HG03565 (cell line): ENCODE results near the gene KCNH4.
A peak's percentile ranks its signal among the peaks of the same experiment; 100 is the strongest.
"Not testable (repeated sequence)": the region's sequence is repeated elsewhere in the genome, so short reads cannot be mapped to it uniquely, and the experiment has no call there.

Source experiments
- ATAC-seq: cut with Tn5 transposase; IDR thresholded peaks from one replicate; pipeline ENCODE4 v1.9.1; 2021; ENCODE audit warnings: mild to moderate bottlenecking, moderate library complexity; ENCODE audit not compliant: unreplicated experiment

Gene KCNH4

GRCh38 chr17:42180922-42181850, at the start of gene KCNH4:
TSS of gene KCNH4 (minus strand) at chr17:42181142. CDS start at chr17:42180945, 197 bp downstream.
- peak; percentile 36 for ATAC-seq

- ATAC-seq, result no peak
These were observed 49.3 kb upstream of the KCNH4 start for GRCh38 chr17:42230225-42230624.

GRCh38 chr17:42227849-42228700, 47.1 kb upstream of the KCNH4 start:
- ATAC-seq, result no peak

- ATAC-seq, result no peak
These were observed 44.7 kb upstream of the KCNH4 start for GRCh38 chr17:42225646-42226045.

- ATAC-seq, result no peak
These were observed 43.7 kb upstream of the KCNH4 start for GRCh38 chr17:42224651-42225050.

- no peak for ATAC-seq
These were observed 41.2 kb upstream of the KCNH4 start for GRCh38 chr17:42221886-42222745.

- ATAC-seq, result not testable (repeated sequence)
These were observed 38.3 kb upstream of the KCNH4 start for GRCh38 chr17:42219280-42219679.

- ATAC-seq, result no peak
These were observed 33.2 kb upstream of the KCNH4 start for GRCh38 chr17:42214156-42214555.

- ATAC-seq, result no peak
These were observed 31.4 kb upstream of the KCNH4 start for GRCh38 chr17:42212382-42212781.

- ATAC-seq, result not testable (repeated sequence)
These were observed 31.0 kb upstream of the KCNH4 start for GRCh38 chr17:42211921-42212341.

- ATAC-seq, result no peak
These were observed 29.1 kb upstream of the KCNH4 start for GRCh38 chr17:42210046-42210445.

GRCh38 chr17:42206153-42206612, 25.2 kb upstream of the KCNH4 start:
- not testable (repeated sequence) for ATAC-seq

GRCh38 chr17:42203354-42203753, 22.4 kb upstream of the KCNH4 start:
- no peak for ATAC-seq

- no peak for ATAC-seq
These were observed 21.8 kb upstream of the KCNH4 start for GRCh38 chr17:42202696-42203095.

- no peak for ATAC-seq
These were observed 21.2 kb upstream of the KCNH4 start for GRCh38 chr17:42202159-42202558.

- ATAC-seq, result no peak
These were observed 20.5 kb upstream of the KCNH4 start for GRCh38 chr17:42201458-42201772.

- ATAC-seq, result no peak
These were observed 19.9 kb upstream of the KCNH4 start for GRCh38 chr17:42200706-42201457.

- no peak for ATAC-seq
These were observed 18.6 kb upstream of the KCNH4 start for GRCh38 chr17:42199416-42200011.

GRCh38 chr17:42198897-42199296, 18.0 kb upstream of the KCNH4 start:
- ATAC-seq, result no peak
